Body of pancreas (tissue), 4 donors: ENCODE results near the gene EEF2. TPM values are rescaled to one million over a fixed set of nuclear protein-coding genes. Genes with fewer than 3 reads are reported as not detected.
A peak's percentile ranks its signal among the peaks of the same experiment; 100 is the strongest.

ENCODE experiments used
- ATAC-seq: fragments of 150-250 bp; one replicate; pipeline ENCODE4 v1.9.1; 2016
- DNase-seq, 4 donors: peaks; one replicate each; pipeline ENCODE4 v3.0.0-alpha.2; 2019
- H3K27ac ChIP-seq, 4 donors: fragments of 200-600 bp; sonication (generic); 1 replicate in 3 of 4; 2 replicates in 1 of 4; pipeline versions ENCODE4 v1.5.1 to v1.6.1; 2016 to 2019; ENCODE audit warnings: mild to moderate bottlenecking in 1 of 4, mixed read lengths in 1 of 4, moderate library complexity in 1 of 4
- H3K27me3 ChIP-seq, 2 donors: fragments of 200-600 bp; sonication (generic); one replicate each; pipeline ENCODE4 v1.6.0; 2016; ENCODE audit warnings: mild to moderate bottlenecking in 1 of 2
- H3K36me3 ChIP-seq, 2 donors: fragments of 200-600 bp; sonication (generic); replicated peaks in 1 of 2; 2 replicates each; pipeline ENCODE4 v1.5.1; 2016; ENCODE audit warnings: low read depth in 2 of 2; ENCODE audit not compliant: insufficient read depth in 1 of 2
- H3K4me1 ChIP-seq: fragments of 200-600 bp; sonication (generic); one replicate; pipeline ENCODE4 v1.6.0; 2016
- H3K4me3 ChIP-seq, 2 donors: fragments of 200-600 bp; sonication (generic); 1 replicate in 1 of 2; 2 replicates in 1 of 2; pipeline ENCODE4 v1.5.1; 2016 to 2019
- H3K9me3 ChIP-seq, 3 donors: fragments of 200-600 bp; sonication (generic); 1 replicate in 2 of 3; 2 replicates in 1 of 3; pipeline ENCODE4 v1.5.1; 2016
- POLR2A ChIP-seq, 3 donors: fragments of 450-650 bp; IDR thresholded peaks; one replicate each; pipeline ENCODE4 v1.6.1; 2016; ENCODE audit warnings: antibody characterized with exemption in 3 of 3, mild to moderate bottlenecking in 2 of 3
- WGBS, 2 donors: methylation state at CpG; one replicate each; pipeline ENCODE4 v1.1.5; 2017; 5-methylcytosine and 5-hydroxymethylcytosine counted together
- intact Hi-C: fragments of 100-400 bp; cut with DNase I; formaldehyde crosslinking; loops from one replicate; pipeline ENCODE4 v1.15.1; 2023
- total RNA-seq, 2 donors: library from RNA; depleted of rRNA; stranded (reverse); fragments of >200 nt; gene quantifications; one replicate each; pipeline ENCODE4 v1.1.0, GENCODE V29; 2016
- TF ChIP-seq, protein P1 (sequence below), 7 experiments: fragments of 450-650 bp in 4 of 7; fragments of 200-600 bp in 3 of 7; sonication (generic) in 3 of 7; IDR thresholded peaks; one replicate each; pipeline ENCODE4 v1.5.1; 2016 to 2019; ENCODE audit warnings: antibody characterized with exemption in 7 of 7

The EEF2 gene
- total RNA-seq, 2 donors from 2014 or later: 1,656 to 1,704 TPM

DNA sequence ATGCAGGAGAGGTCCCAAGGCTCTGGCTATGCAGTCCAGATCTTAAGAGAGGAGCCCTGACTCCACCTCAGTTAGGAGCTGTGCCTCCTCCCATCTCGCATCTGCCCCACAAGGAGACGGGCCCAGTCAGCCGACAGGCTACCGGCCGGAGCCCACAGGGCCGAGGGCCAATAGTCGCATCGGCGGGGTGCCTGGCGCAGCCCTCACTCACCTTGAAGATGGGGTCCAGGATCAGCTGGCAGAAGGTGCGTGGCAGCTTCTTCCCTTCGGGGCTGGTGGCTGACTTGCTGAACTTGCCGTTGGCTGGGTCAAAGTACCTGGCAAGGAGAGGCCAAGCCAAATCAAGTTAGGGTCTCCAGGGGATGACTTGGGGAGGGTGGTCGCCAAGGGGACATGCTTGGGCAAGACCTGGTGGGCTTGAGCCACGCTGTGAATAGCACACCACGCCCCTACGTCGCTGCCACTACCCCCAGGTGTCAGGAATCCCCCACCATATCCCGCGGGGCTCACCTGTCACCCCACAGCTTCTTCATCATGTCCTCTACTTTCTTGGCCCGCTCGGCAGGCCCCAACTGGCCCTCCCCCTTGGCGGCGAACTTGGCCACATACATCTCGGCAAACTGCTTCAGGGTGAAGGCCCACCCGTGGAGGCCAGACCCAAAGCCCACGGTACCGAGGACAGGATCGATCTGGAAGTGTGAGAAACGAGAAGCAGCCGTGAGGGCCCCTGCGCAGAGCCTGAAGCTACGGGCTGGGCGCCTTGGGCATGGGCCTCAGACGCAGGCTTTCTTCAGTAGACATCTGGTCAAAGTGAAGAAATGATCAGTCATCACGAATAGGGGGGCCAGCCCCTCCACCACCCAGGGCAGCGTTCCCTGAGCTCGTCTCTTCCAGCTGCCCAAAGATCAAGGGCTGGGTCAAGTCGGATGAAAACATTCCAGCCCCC lies 3.3 kb downstream of the EEF2 start:
- peak in 1 of 4 donors; percentile 14 for DNase-seq
- Histone ChIP-seq H3K27ac (peak overlapping the region in 1 of 4 donors; percentile 32), H3K4me3 (no peak overlapping the region), H3K36me3 (peaks cover 34 to 58% of the 10 kb centered on the region in 2 donors), H3K27me3 (no peaks in the 10 kb centered on the region), H3K9me3 (no peaks in the 10 kb centered on the region), H3K4me1 (peaks cover 45% of the 10 kb centered on the region)
- intact Hi-C loops: no loop called here
- 77 to 78% methylated on average over 31 to 38 of the region's 39 CpGs for WGBS, 2 donors
- no peak for ATAC-seq
- TF ChIP-seq, protein P1, sequence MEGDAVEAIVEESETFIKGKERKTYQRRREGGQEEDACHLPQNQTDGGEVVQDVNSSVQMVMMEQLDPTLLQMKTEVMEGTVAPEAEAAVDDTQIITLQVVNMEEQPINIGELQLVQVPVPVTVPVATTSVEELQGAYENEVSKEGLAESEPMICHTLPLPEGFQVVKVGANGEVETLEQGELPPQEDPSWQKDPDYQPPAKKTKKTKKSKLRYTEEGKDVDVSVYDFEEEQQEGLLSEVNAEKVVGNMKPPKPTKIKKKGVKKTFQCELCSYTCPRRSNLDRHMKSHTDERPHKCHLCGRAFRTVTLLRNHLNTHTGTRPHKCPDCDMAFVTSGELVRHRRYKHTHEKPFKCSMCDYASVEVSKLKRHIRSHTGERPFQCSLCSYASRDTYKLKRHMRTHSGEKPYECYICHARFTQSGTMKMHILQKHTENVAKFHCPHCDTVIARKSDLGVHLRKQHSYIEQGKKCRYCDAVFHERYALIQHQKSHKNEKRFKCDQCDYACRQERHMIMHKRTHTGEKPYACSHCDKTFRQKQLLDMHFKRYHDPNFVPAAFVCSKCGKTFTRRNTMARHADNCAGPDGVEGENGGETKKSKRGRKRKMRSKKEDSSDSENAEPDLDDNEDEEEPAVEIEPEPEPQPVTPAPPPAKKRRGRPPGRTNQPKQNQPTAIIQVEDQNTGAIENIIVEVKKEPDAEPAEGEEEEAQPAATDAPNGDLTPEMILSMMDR (IDR thresholded peaks at IDR 0.05): no peak
- TF ChIP-seq POLR2A (IDR thresholded peaks at IDR 0.05): no peak

DNA sequence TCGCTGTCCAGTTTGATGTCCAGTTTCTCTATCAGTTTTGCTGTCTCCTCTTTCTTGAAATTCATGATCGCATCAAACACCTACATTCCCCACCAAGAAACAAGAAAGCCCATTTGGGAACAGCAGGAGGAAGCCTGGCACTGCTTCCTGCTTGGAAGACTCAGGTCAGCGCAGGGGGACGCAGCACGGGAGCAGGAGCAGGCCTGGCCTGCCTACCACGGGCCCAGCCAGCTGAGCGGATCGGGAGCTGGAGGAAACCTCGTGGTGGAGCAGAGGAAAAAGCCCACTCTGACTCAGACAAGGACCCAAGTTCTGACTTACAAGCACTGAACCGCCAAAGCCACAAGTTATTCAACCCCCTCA lies 3.9 kb downstream of the EEF2 start:
- ATAC-seq: no peak
- H3K27ac ChIP-seq: peak overlapping the region in 1 of 4 donors; percentile 32

DNA sequence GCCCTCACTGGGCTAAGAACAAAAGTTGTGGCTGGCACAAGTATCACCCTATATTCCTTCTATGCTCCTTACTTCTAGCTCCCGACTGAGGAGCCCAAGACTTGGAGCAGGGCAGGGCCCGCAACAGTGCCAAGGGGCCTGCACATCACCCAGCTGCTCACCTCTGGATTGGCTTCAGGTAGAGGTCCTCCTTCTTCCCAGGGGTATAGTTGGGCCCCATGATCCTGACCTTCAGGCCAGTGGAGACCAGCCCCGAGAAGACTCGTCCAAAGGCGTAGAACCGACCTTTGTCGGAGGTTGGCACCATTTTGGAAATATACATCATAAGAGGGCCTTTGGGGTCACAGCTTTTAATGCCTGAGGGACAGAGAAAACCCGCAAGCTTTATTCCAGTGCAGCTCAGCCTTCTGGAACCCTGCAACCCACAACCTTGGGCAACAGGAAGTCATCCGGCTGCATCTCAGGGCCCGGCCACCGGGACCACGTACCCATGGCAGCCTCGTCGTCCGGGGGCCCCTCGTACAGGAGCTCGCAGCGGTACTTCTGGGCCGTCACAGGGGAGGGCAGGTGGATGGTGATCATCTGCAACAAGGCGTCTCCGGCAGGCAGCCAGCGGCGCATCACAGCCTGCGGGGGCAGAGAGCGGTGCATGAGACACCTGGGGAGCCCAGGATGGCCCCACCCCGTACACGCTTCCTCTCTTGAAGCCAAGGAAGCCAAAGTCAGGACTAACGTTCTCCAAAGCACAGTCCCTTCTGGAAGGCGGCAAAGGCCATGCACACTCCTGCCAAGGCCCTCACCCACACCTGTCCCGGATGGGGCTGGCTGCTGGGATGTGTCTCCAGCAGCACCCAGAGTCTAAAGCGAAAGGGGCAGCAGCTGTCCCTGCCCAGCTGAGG lies 4.7 kb downstream of the EEF2 start:
- TF ChIP-seq, protein P1 (IDR thresholded peaks at IDR 0.05): no peak
- no peak for TF ChIP-seq POLR2A (IDR thresholded peaks at IDR 0.05)
- Histone ChIP-seq H3K9me3 (no peaks in the 10 kb centered on the region), H3K4me1 (peaks cover 31% of the 10 kb centered on the region), H3K4me3 (no peak overlapping the region), H3K27me3 (no peaks in the 10 kb centered on the region), H3K36me3 (peaks cover 42 to 70% of the 10 kb centered on the region in 2 donors), H3K27ac (no peak overlapping the region)
- 82 to 92% methylated on average over 7 to 30 of the region's 31 CpGs for WGBS, 2 donors
- ATAC-seq (no peak), DNase-seq (peak in 2 of 4 donors; percentile 13 to 17)
- intact Hi-C loops: no loop called here

More for the DNA sequence above, 3.9 kb downstream of the EEF2 start:
- intact Hi-C loops: no loop called here
- DNase-seq: no peak
- WGBS, 2 donors: 81 to 93% methylated on average over 9 to 10 of the region's 10 CpGs
- H3K9me3 ChIP-seq: no peaks in the 10 kb centered on the region
- peaks cover 39% of the 10 kb centered on the region for H3K4me1 ChIP-seq
- peaks cover 41 to 63% of the 10 kb centered on the region in 2 donors for H3K36me3 ChIP-seq
- TF ChIP-seq POLR2A (IDR thresholded peaks at IDR 0.05): no peak
- TF ChIP-seq, protein P1 (IDR thresholded peaks at IDR 0.05): no peak
- H3K4me3 ChIP-seq: no peak overlapping the region
- no peaks in the 10 kb centered on the region for H3K27me3 ChIP-seq

DNA sequence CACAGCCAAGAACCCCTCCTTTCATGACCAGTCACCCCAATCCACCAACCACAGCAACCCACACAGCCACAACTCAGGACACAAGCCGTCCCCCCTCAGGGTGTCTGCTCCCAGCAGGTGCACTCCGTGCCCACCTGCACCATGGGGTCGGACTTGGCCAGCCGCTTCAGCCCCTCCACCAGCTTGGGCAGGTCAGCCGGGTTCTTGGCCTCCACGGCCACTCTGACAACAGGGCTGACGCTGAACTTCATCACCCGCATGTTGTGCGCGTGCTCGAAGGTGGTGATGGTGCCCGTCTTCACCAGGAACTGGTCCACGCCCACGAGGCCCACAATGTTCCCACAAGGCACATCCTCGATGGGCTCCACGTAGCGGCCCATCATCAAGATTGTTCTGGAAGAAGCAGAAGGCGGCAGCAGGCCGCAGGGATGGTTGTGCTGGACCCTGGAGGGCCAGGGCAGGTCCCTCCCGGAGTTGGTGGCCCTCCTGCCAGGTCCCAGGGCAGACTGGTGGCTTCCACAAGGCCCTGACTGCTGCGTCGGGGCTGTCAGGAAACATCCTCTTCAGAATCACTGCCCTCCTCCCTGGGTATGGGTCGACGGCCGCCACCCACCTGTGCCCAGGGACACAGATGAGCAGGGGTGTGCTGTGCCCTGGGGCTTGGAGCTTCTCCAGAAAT lies 5.5 kb downstream of the EEF2 start:
- Histone ChIP-seq H3K4me1 (peaks cover 29% of the 10 kb centered on the region), H3K9me3 (no peaks in the 10 kb centered on the region), H3K27me3 (no peaks in the 10 kb centered on the region), H3K27ac (no peak overlapping the region), H3K36me3 (peaks cover 42 to 71% of the 10 kb centered on the region in 2 donors), H3K4me3 (no peak overlapping the region)
- TF ChIP-seq, protein P1 (IDR thresholded peaks at IDR 0.05): no peak
- no peak for TF ChIP-seq POLR2A (IDR thresholded peaks at IDR 0.05)
- ATAC-seq (no peak), DNase-seq (peak in 1 of 4 donors; percentile 16)
- intact Hi-C loops: no loop called here
- 87 to 96% methylated on average over 9 to 25 of the region's 25 CpGs for WGBS, 2 donors
